Gastrocnemius medialis (tissue), 4 donors: Measurements from ENCODE around the gene SOAT1. TPM values are rescaled to one million over a fixed set of nuclear protein-coding genes. Genes with fewer than 3 reads are reported as not detected.

Experiments
- total RNA-seq, 4 donors: library from RNA; depleted of rRNA; stranded (reverse); fragments of >200 nt; gene quantifications; one replicate each; pipeline versions ENCODE4 v1.1.0 to v1.2.3, GENCODE V29; 2016

Gene SOAT1
- total RNA-seq, 4 donors from 2014 or later = 5.2 to 11.7 (median 6.4) TPM

Other genes starting within 250 kb of the SOAT1 start
- gene TOR3A, start 211.7 kb upstream of the SOAT1 start, total RNA-seq = 10 to 100 TPM; 19.2 to 78.6 (median 29.0) TPM
- 1 to 10 TPM; 4.4 to 9.3 (median 5.8) TPM for gene ABL2, start 64.1 kb upstream of the SOAT1 start, total RNA-seq
- not detected for gene AXDND1, start 72.2 kb downstream of the SOAT1 start, total RNA-seq